IMR-90 (cell line): ENCODE results near the gene TEAD1. TPM values are rescaled to one million over a fixed set of nuclear protein-coding genes. Genes with fewer than 3 reads are reported as not detected.

ENCODE experiments used
- ATAC-seq: fragments of 200-7000 bp; cut with Tn5 transposase; 2 replicates; pipeline ENCODE4 v1.9.1; 2020; ENCODE audit warnings: low read depth, mild to moderate bottlenecking, moderate library complexity
- BruUV-seq: library from RNA; stranded (reverse); fragments of 400-500 nt; replicated peaks from 2 replicates; lab custom pipeline; 2021; lab: Mats Ljungman, UMichigan
- CTCF ChIA-PET: fragments of 300-600 bp; formaldehyde crosslinking; extraction: SDS; loops from one replicate; lab custom pipeline; 2021; ENCODE audit warnings: antibody characterized with exemption; lab: Yijun Ruan, JAX
- POLR2A ChIA-PET: fragments of 300-600 bp; sonication (Branson Sonifier 250); formaldehyde crosslinking; loops from one replicate; lab custom pipeline; 2022; ENCODE audit warnings: antibody characterized with exemption; ENCODE audit not compliant: unreplicated experiment; lab: Charles Lee
- DNase-seq: peaks from one replicate; pipeline ENCODE4 v3.0.0; 2013
- H2AFZ ChIP-seq: replicated peaks from 2 replicates; pipeline ENCODE3; 2013; ENCODE audit warnings: low read length, mild to moderate bottlenecking; ENCODE audit not compliant: poor library complexity
- H2AK5ac ChIP-seq: 2 replicates; pipeline ENCODE4 v1.6.1; 2013; ENCODE audit warnings: low read depth, low read length, inconsistent platforms
- H2AK9ac ChIP-seq: replicated peaks from 2 replicates; pipeline ENCODE3; 2013; ENCODE audit warnings: mild to moderate bottlenecking, low read depth, low read length, moderate library complexity; ENCODE audit not compliant: poor library complexity
- H2BK120ac ChIP-seq: 2 replicates; pipeline ENCODE4 v1.6.1; 2013; ENCODE audit warnings: low read depth, low read length, inconsistent platforms
- H2BK15ac ChIP-seq: 3 replicates; pipeline ENCODE4 v1.6.1; 2013; ENCODE audit warnings: low read depth, low read length, inconsistent platforms
- H2BK20ac ChIP-seq: 2 replicates; pipeline ENCODE4 v1.6.1; 2013; ENCODE audit warnings: low read depth, mild to moderate bottlenecking, inconsistent platforms, low read length, moderate library complexity
- H2BK5ac ChIP-seq: 2 replicates; pipeline ENCODE4 v1.6.1; 2013; ENCODE audit warnings: mild to moderate bottlenecking, low read depth, low read length, inconsistent platforms; ENCODE audit not compliant: poor library complexity, severe bottlenecking
- H3K14ac ChIP-seq: replicated peaks from 2 replicates; pipeline ENCODE4 v1.6.1; 2013; ENCODE audit warnings: low read depth, low read length, inconsistent platforms
- H3K18ac ChIP-seq: 2 replicates; pipeline ENCODE4 v1.6.1; 2013; ENCODE audit warnings: low read depth, low read length, control low read depth
- H3K23ac ChIP-seq: 2 replicates; pipeline ENCODE4 v1.6.1; 2013; ENCODE audit warnings: low read depth, low read length, inconsistent platforms
- H3K27ac ChIP-seq: 2 replicates; pipeline ENCODE4 v1.5.1; 2013; ENCODE audit warnings: mild to moderate bottlenecking, control low read depth, low read length; ENCODE audit not compliant: insufficient read depth
- H3K27me3 ChIP-seq: 2 replicates; pipeline ENCODE4 v1.6.1; 2013; ENCODE audit warnings: low read length; ENCODE audit not compliant: control insufficient read depth, insufficient read depth
- H3K36me3 ChIP-seq: 2 replicates; pipeline ENCODE4 v1.6.1; 2013; ENCODE audit warnings: low read length, mixed read lengths; ENCODE audit not compliant: control insufficient read depth, insufficient read depth
- H3K4ac ChIP-seq: 2 replicates; pipeline ENCODE4 v1.6.1; 2013; ENCODE audit warnings: low read depth, low read length, inconsistent platforms
- H3K4me1 ChIP-seq: 2 replicates; pipeline ENCODE4 v1.6.1; 2013; ENCODE audit warnings: low read length, mixed read lengths; ENCODE audit not compliant: control insufficient read depth, insufficient read depth
- H3K4me2 ChIP-seq: 2 replicates; pipeline ENCODE4 v1.6.1; 2013; ENCODE audit warnings: low read depth, mild to moderate bottlenecking, control low read depth, low read length, moderate library complexity
- H3K4me3 ChIP-seq: 2 replicates; pipeline ENCODE4 v1.5.1; 2013; ENCODE audit warnings: low read depth, mild to moderate bottlenecking, control low read depth, low read length, moderate library complexity; ENCODE audit not compliant: insufficient read depth
- H3K56ac ChIP-seq: 2 replicates; pipeline ENCODE4 v1.6.1; 2013; ENCODE audit warnings: low read length, inconsistent platforms; ENCODE audit not compliant: insufficient read depth; ENCODE audit errors: extremely low read depth
- H3K79me1 ChIP-seq, 2 experiments: 2 replicates each; pipeline ENCODE4 v1.6.1; 2013; ENCODE audit warnings: low read length in 2 of 2, inconsistent platforms in 1 of 2, low read depth in 1 of 2
- H3K9ac ChIP-seq: 2 replicates; pipeline ENCODE4 v1.6.1; 2013; ENCODE audit warnings: low read depth, low read length, control low read depth
- H3K9me1 ChIP-seq: 2 replicates; pipeline ENCODE4 v1.6.1; 2013; ENCODE audit warnings: low read length, inconsistent platforms; ENCODE audit not compliant: insufficient read depth
- H3K9me3 ChIP-seq: 2 replicates; pipeline ENCODE4 v1.6.1; 2013; ENCODE audit warnings: low read length; ENCODE audit not compliant: control insufficient read depth, insufficient read depth
- H4K20me1 ChIP-seq: 2 replicates; pipeline ENCODE4 v1.6.1; 2013; ENCODE audit warnings: low read length, inconsistent platforms; ENCODE audit not compliant: insufficient read depth
- H4K5ac ChIP-seq: 2 replicates; pipeline ENCODE4 v1.6.1; 2013; ENCODE audit warnings: mild to moderate bottlenecking, low read depth, low read length, control low read depth
- H4K8ac ChIP-seq, 2 experiments: 2 replicates each; pipeline ENCODE4 v1.6.1; 2013; ENCODE audit warnings: low read depth in 2 of 2, low read length in 2 of 2, control low read depth in 1 of 2, inconsistent platforms in 1 of 2
- H4K91ac ChIP-seq: 2 replicates; pipeline ENCODE4 v1.6.1; 2013; ENCODE audit warnings: low read depth, low read length, inconsistent platforms; ENCODE audit not compliant: insufficient read depth
- BHLHE40 ChIP-seq: fragments of 150-350 bp; IDR thresholded peaks from 2 replicates; pipeline ENCODE4 v1.6.1; 2016; ENCODE audit warnings: mild to moderate bottlenecking, low read depth, low read length
- MAFK ChIP-seq: IDR thresholded peaks from 2 replicates; pipeline ENCODE4 v1.6.1; 2012; ENCODE audit warnings: low read depth, low read length, improper control_type of control experiment
- MXI1 ChIP-seq: IDR thresholded peaks from 2 replicates; pipeline ENCODE4 v1.6.1; 2012; ENCODE audit warnings: low read depth, mild to moderate bottlenecking, low read length, moderate library complexity, borderline replicate concordance
- RAD21 ChIP-seq: IDR thresholded peaks from 2 replicates; pipeline ENCODE4 v1.6.1; 2012; ENCODE audit warnings: low read length, improper control_type of control experiment
- RFX5 ChIP-seq: IDR thresholded peaks from 2 replicates; pipeline ENCODE4 v1.8.0; 2012; ENCODE audit warnings: low read depth, mild to moderate bottlenecking, low read length, moderate library complexity
- WGBS, 2 experiments: methylation state at CpG; one replicate each; pipeline versions ENCODE4 v1.1.5 to v1.1.7; 2013; ENCODE audit warnings: missing lambda C conversion rate in 2 of 2; ENCODE audit not compliant: insufficient read length in 1 of 2; ENCODE audit errors: extremely low coverage in 2 of 2; 5-methylcytosine and 5-hydroxymethylcytosine counted together
- dilution Hi-C: fragments of 300-500 bp; cut with HindIII; formaldehyde crosslinking; loops from one replicate; pipeline ENCODE4 v1.14.3; 2018; ENCODE audit warnings: low sequenced_read_pairs; ENCODE audit not compliant: unreplicated experiment
- in situ Hi-C: fragments of 300-500 bp; cut with MboI; formaldehyde crosslinking; loops from 3 replicates; pipeline ENCODE4 v1.14.3; 2019; ENCODE audit warnings: low sequenced_read_pairs, inconsistent platforms, mixed read lengths
- intact Hi-C: fragments of 100-400 bp; cut with micrococcal nuclease; formaldehyde crosslinking; loops from 2 replicates; pipeline ENCODE4 v1.10.0; 2022
- polyA plus RNA-seq, 3 experiments: library from polyadenylated mRNA; depleted of rRNA; stranded (reverse); fragments of >200 nt; gene quantifications; 2 replicates each; pipeline ENCODE4 v1.2.3, GENCODE V29; 2012; ENCODE audit warnings: low replicate concordance in 1 of 3
- total RNA-seq: library from RNA; depleted of rRNA; stranded (reverse); fragments of >200 nt; gene quantifications from 2 replicates; pipeline ENCODE4 v1.2.3, GENCODE V29; 2012

TEAD1 gene
- total and polyA plus RNA-seq, 2 of the 4 experiments (the other 2 are of a cell fraction): 51.8 to 69.2 TPM

- intact Hi-C loops: no loop called here
- H3K4me3 ChIP-seq: no peak overlapping the region
- 100% methylated on average over 1 of the region's 3 CpGs; no CpG with 5 or more reads in 1 of the 2 experiments for WGBS, 2 experiments
- H2AK5ac ChIP-seq: no peak overlapping the region
- in situ Hi-C loops: no loop called here
- no peak overlapping the region for H3K14ac ChIP-seq
- H2AK9ac ChIP-seq: no peak overlapping the region
- H3K9ac ChIP-seq: no peak overlapping the region
- ATAC-seq: no peak
- peaks cover 29% of the 10 kb centered on the region for H3K9me1 ChIP-seq
- no TSS peak for BruUV-seq
- no peak overlapping the region for H3K27ac ChIP-seq
- dilution Hi-C loops: no loop called here
- H2AFZ ChIP-seq: no peak overlapping the region
- no peak overlapping the region for H3K56ac ChIP-seq
- H4K8ac ChIP-seq: no peak overlapping the region
- H3K79me1 ChIP-seq: peaks cover 50 to 93% of the 10 kb centered on the region in 2 experiments
- H2BK120ac ChIP-seq: no peak overlapping the region
- H4K91ac ChIP-seq: no peak overlapping the region
- no peaks in the 10 kb centered on the region for H3K9me3 ChIP-seq
- H2BK15ac ChIP-seq: no peak overlapping the region
- H3K4ac ChIP-seq: no peak overlapping the region
- CTCF ChIA-PET: no interaction called here
- no peak overlapping the region for H2BK5ac ChIP-seq
- H3K23ac ChIP-seq: no peak overlapping the region; the same call in 1 of the 2 replicates
- H3K4me1 ChIP-seq: peaks cover 14% of the 10 kb centered on the region
- no peak for DNase-seq
- H3K36me3 ChIP-seq: no peaks in the 10 kb centered on the region
- TF ChIP-seq RAD21: no peak
- TF ChIP-seq BHLHE40: no peak
- no peak for TF ChIP-seq MXI1
- no peak for TF ChIP-seq RFX5
- TF ChIP-seq MAFK: peak; percentile 92
- peaks cover 89% of the 10 kb centered on the region for H4K20me1 ChIP-seq
- no peak overlapping the region for H3K18ac ChIP-seq
- H3K27me3 ChIP-seq: no peaks in the 10 kb centered on the region
- H4K5ac ChIP-seq: no peak overlapping the region
- H3K4me2 ChIP-seq: no peak overlapping the region
- no peak overlapping the region for H2BK20ac ChIP-seq
- POLR2A ChIA-PET: no interaction called here
Observed at GRCh38 chr11:12859872-12860657, 185.8 kb downstream of the TEAD1 start.
